Mucosa of rectum (tissue), 2 donors: ENCODE measurements around the gene FAM168A.

ENCODE experiments used
- H3K27ac ChIP-seq, 2 donors: one replicate each; pipeline ENCODE4 v1.7.0; 2013; ENCODE audit warnings: inconsistent platforms in 2 of 2, low read depth in 2 of 2, low read length in 2 of 2
- H3K27me3 ChIP-seq, 2 donors: one replicate each; pipeline ENCODE4 v1.7.0; 2013; ENCODE audit warnings: low read length in 2 of 2; ENCODE audit not compliant: control insufficient read depth in 2 of 2, insufficient read depth in 2 of 2
- H3K36me3 ChIP-seq, 2 donors: one replicate each; pipeline ENCODE4 v1.7.0; 2013; ENCODE audit warnings: low read length in 2 of 2; ENCODE audit not compliant: control insufficient read depth in 2 of 2, insufficient read depth in 2 of 2
- H3K4me1 ChIP-seq, 2 donors: one replicate each; pipeline ENCODE4 v1.7.0; 2013; ENCODE audit warnings: low read length in 2 of 2, mild to moderate bottlenecking in 1 of 2; ENCODE audit not compliant: control insufficient read depth in 2 of 2, insufficient read depth in 2 of 2
- H3K4me3 ChIP-seq, 2 donors: one replicate each; pipeline ENCODE4 v1.7.0; 2013; ENCODE audit warnings: low read length in 2 of 2
- H3K9ac ChIP-seq, 2 donors: one replicate each; pipeline ENCODE4 v1.7.0; 2013; ENCODE audit warnings: low read length in 2 of 2, low read depth in 1 of 2, mild to moderate bottlenecking in 1 of 2
- H3K9me3 ChIP-seq, 2 donors: one replicate each; pipeline ENCODE4 v1.7.0; 2013; ENCODE audit warnings: low read length in 2 of 2; ENCODE audit not compliant: control insufficient read depth in 2 of 2
- donor health status: healthy.
- donor health status: Normal muscosa, but diverticular disease.

FAM168A gene

GRCh38 chr11:73387594-73388264 lies 210.2 kb downstream of the FAM168A start:
- H3K27ac ChIP-seq = peak overlapping the region in 1 of 2 donors; percentile 43
- H3K9ac ChIP-seq = no peak overlapping the region
- no peaks in the 10 kb centered on the region for H3K27me3 ChIP-seq
- H3K36me3 ChIP-seq = no peaks in the 10 kb centered on the region
- no peak overlapping the region for H3K4me3 ChIP-seq
- H3K9me3 ChIP-seq = no peaks in the 10 kb centered on the region
- H3K4me1 ChIP-seq = peaks cover 12 to 17% of the 10 kb centered on the region in 2 donors

DNA sequence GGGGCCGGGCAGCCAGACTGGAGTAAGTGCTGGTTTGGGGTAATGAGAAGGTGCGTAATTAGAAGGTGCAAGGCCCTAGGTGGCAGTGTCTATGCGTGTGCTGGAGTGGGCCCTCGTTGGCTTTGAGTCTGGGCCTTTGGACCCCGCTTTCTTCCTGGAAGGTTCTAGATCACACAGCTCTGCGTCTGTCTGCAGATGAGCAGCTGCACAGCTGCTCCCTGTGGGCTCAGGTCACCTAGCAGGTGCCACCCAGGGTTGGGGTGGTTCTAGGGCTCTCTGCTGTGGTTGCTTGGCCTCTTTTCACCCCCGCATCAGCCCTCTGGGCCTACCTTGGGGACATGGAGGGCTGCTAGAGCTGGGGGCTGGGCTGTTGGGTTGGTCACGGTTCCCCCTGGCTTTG lies 211.4 kb downstream of the FAM168A start:
- Histone ChIP-seq H3K27me3 (no peaks in the 10 kb centered on the region), H3K4me1 (peaks cover 14 to 21% of the 10 kb centered on the region in 2 donors), H3K9me3 (no peaks in the 10 kb centered on the region), H3K4me3 (peak overlapping the region in 1 of 2 donors; percentile 20), H3K27ac (peak overlapping the region; percentile 22 to 79), H3K36me3 (no peaks in the 10 kb centered on the region), H3K9ac (peak overlapping the region; percentile 7 to 32)

DNA sequence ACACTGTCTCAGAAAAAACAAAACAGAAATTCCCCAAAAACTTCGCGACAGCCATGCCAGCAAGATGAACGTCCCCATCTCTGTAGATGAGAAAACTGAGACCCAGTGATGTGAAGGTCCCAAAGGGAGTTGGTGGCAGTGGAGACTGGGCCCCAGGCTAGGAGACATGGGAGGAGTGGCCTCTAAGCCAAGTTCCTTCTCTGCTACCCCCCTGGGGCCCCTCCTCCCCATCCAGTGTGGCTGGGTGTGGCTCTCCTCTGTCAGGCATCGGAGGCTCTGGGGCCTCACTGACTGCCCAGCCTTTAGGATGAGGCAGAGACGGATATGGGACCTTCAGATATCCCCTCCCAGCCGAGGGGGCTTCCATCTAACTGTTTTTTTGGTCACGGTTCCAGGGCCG lies 211.9 kb downstream of the FAM168A start:
- no peak overlapping the region for H3K4me3 ChIP-seq
- no peaks in the 10 kb centered on the region for H3K27me3 ChIP-seq
- peak overlapping the region; percentile 48 to 79 for H3K27ac ChIP-seq
- H3K9ac ChIP-seq = peak overlapping the region; percentile 7 to 41
- H3K36me3 ChIP-seq = no peaks in the 10 kb centered on the region
- no peaks in the 10 kb centered on the region for H3K9me3 ChIP-seq
- H3K4me1 ChIP-seq = peaks cover 14 to 21% of the 10 kb centered on the region in 2 donors

DNA sequence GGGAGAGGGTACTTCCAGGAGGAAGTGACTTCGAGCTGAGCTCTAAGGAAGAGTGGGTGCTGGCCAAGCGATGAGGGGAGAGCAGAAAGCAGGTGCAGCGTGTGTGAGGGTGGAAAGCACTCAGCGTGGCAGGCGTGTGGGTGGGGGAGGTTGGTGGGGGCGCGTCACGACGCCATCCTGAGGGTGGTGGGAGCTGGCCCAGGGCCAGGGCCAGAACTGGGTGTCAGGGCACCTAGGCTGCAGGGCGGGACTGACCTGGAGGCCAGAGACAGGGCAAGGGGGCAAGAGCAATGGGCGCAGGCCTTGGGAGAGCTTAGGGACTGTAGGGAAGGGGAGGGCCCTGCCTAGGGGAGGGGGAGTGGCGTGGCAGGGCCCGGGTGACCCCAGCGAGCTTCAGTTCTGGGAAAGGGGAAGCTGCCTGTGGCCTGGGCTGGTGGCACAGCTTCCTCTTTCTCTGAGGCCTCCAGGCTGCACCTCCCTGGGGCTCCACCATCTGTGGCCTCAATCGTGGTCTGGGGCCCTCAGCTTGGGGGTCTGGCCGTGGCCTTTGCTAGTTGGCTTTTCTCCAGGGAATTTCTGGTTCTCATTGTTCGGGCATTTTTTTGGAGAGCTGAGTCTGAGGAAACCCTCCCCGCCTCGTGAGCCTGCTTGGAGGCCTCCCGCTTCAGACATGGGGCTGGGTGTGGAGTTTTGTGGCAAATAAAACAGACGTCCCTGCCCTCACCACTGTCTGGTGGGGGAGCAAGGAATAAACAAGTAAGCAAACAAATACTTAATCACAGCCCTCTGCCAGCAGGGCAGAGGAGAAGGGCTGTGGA lies 212.8 kb downstream of the FAM168A start:
- no peaks in the 10 kb centered on the region for H3K9me3 ChIP-seq
- no peak overlapping the region for H3K4me3 ChIP-seq
- H3K27ac ChIP-seq = peak overlapping the region; percentile 54 to 79
- H3K27me3 ChIP-seq = no peaks in the 10 kb centered on the region
- H3K4me1 ChIP-seq = peaks cover 14 to 21% of the 10 kb centered on the region in 2 donors
- H3K9ac ChIP-seq = no peak overlapping the region
- H3K36me3 ChIP-seq = no peaks in the 10 kb centered on the region

DNA sequence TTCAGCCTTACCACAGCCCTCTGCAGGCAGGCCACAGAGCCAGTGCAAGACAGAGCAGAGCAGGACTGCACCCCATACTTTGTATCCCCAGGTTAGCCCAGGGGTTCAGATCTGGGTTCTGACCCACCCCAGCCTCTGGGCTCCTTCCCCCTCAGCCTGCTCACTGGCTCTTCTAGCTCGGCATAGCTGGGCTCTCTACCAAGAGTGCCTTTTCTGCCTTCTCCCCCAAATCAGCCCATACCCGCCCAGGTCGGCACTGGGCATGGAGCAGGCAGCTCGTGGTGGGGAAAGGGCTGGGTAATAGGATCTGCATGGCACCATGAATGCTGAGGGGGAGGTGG lies 213.4 kb downstream of the FAM168A start:
- H3K4me3 ChIP-seq = no peak overlapping the region
- no peaks in the 10 kb centered on the region for H3K27me3 ChIP-seq
- H3K9me3 ChIP-seq = no peaks in the 10 kb centered on the region
- H3K9ac ChIP-seq = peak overlapping the region in 1 of 2 donors; percentile 2
- H3K36me3 ChIP-seq = no peaks in the 10 kb centered on the region
- H3K4me1 ChIP-seq = peaks cover 16 to 25% of the 10 kb centered on the region in 2 donors
- peak overlapping the region; percentile 54 to 79 for H3K27ac ChIP-seq

- peaks cover 19 to 28% of the 10 kb centered on the region in 2 donors for H3K4me1 ChIP-seq
- H3K36me3 ChIP-seq = no peaks in the 10 kb centered on the region
- H3K9ac ChIP-seq = peak overlapping the region in 1 of 2 donors; percentile 2
- H3K27ac ChIP-seq = peak overlapping the region in 1 of 2 donors; percentile 79
- H3K4me3 ChIP-seq = no peak overlapping the region
- H3K9me3 ChIP-seq = no peaks in the 10 kb centered on the region
- H3K27me3 ChIP-seq = no peaks in the 10 kb centered on the region
Measured at GRCh38 chr11:73384125-73384441, 213.8 kb downstream of the FAM168A start.

- H3K9me3 ChIP-seq = no peaks in the 10 kb centered on the region
- peak overlapping the region; percentile 9 to 79 for H3K27ac ChIP-seq
- no peaks in the 10 kb centered on the region for H3K36me3 ChIP-seq
- no peaks in the 10 kb centered on the region for H3K27me3 ChIP-seq
- peaks cover 19 to 34% of the 10 kb centered on the region in 2 donors for H3K4me1 ChIP-seq
- H3K4me3 ChIP-seq = no peak overlapping the region
- H3K9ac ChIP-seq = no peak overlapping the region
Measured at GRCh38 chr11:73383249-73384124, 214.4 kb downstream of the FAM168A start.

DNA sequence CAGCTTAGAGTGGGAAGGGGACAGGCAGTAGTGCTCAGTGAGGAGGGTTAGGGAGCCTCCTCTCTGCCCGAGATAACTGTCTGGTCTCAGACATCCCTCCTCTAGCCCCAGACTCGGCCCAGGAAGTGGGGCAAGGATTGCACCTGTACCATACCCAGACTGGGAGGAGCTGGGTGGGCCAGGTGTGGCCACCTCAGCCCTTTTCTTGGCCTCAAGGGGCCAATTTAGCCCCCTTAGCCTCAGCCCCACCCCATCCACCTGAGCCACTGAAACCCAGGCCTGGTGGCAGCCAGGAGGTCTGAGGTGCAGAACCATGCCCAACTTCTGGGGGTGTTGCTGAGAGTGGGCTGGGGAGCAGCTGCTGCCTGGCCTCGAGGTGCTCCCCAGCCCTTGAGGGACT lies 215.2 kb downstream of the FAM168A start:
- Histone ChIP-seq H3K4me3 (no peak overlapping the region), H3K4me1 (peaks cover 19 to 36% of the 10 kb centered on the region in 2 donors), H3K9ac (peak overlapping the region in 1 of 2 donors; percentile 5), H3K27me3 (no peaks in the 10 kb centered on the region), H3K27ac (peak overlapping the region; percentile 9 to 79), H3K9me3 (no peaks in the 10 kb centered on the region), H3K36me3 (no peaks in the 10 kb centered on the region)

- Histone ChIP-seq H3K27me3 (no peaks in the 10 kb centered on the region), H3K27ac (peak overlapping the region in 1 of 2 donors; percentile 79), H3K9me3 (no peaks in the 10 kb centered on the region), H3K4me1 (peaks cover 22 to 38% of the 10 kb centered on the region in 2 donors), H3K4me3 (no peak overlapping the region), H3K9ac (peak overlapping the region in 1 of 2 donors; percentile 5), H3K36me3 (no peaks in the 10 kb centered on the region)
Measured at GRCh38 chr11:73382183-73382582, 215.7 kb downstream of the FAM168A start.

- no peaks in the 10 kb centered on the region for H3K27me3 ChIP-seq
- no peak overlapping the region for H3K4me3 ChIP-seq
- H3K9ac ChIP-seq = no peak overlapping the region
- H3K4me1 ChIP-seq = peaks cover 28 to 42% of the 10 kb centered on the region in 2 donors
- H3K9me3 ChIP-seq = no peaks in the 10 kb centered on the region
- H3K36me3 ChIP-seq = no peaks in the 10 kb centered on the region
- no peak overlapping the region for H3K27ac ChIP-seq
Measured at GRCh38 chr11:73381589-73381988, 216.3 kb downstream of the FAM168A start.
